Smooth muscle cell (in vitro differentiated cells): ENCODE results near the gene GMDS. TPM values are rescaled to one million over a fixed set of nuclear protein-coding genes. Genes with fewer than 3 reads are reported as not detected.

ENCODE experiments used
- DNase-seq: peaks from one replicate; lab custom pipeline; 2025; ENCODE audit not compliant: unreplicated experiment; lab: John Stamatoyannopoulos, UW
- H2AFZ ChIP-seq: fragments of 200-600 bp; sonication (generic); 2 replicates; pipeline ENCODE4 v1.6.0; 2016; ENCODE audit warnings: antibody characterized with exemption, low read depth, mild to moderate bottlenecking
- H3F3A ChIP-seq: fragments of 200-600 bp; sonication (generic); 2 replicates; pipeline ENCODE4 v1.6.0; 2017; ENCODE audit warnings: antibody characterized with exemption, low read depth
- H3K27ac ChIP-seq: fragments of 200-600 bp; sonication (generic); 2 replicates; pipeline ENCODE4 v1.5.1; 2016; ENCODE audit warnings: low read depth, mild to moderate bottlenecking
- H3K27me3 ChIP-seq: fragments of 200-600 bp; sonication (generic); 2 replicates; pipeline ENCODE4 v1.6.1; 2016; ENCODE audit warnings: low read depth, mild to moderate bottlenecking
- H3K36me3 ChIP-seq: fragments of 200-600 bp; sonication (generic); 2 replicates; pipeline ENCODE4 v1.5.1; 2016; ENCODE audit warnings: low read depth
- H3K4me1 ChIP-seq: fragments of 200-600 bp; sonication (generic); 2 replicates; pipeline ENCODE4 v1.5.1; 2016; ENCODE audit warnings: low read depth
- H3K4me2 ChIP-seq: fragments of 200-600 bp; sonication (generic); 2 replicates; pipeline ENCODE4 v1.6.0; 2016; ENCODE audit warnings: mild to moderate bottlenecking
- H3K4me3 ChIP-seq: fragments of 200-600 bp; sonication (generic); 2 replicates; pipeline ENCODE4 v1.5.1; 2016; ENCODE audit warnings: mild to moderate bottlenecking
- H3K79me2 ChIP-seq: fragments of 200-600 bp; sonication (generic); 2 replicates; pipeline ENCODE4 v1.6.0; 2016; ENCODE audit warnings: low read depth, mild to moderate bottlenecking
- H3K9ac ChIP-seq: fragments of 200-600 bp; sonication (generic); 2 replicates; pipeline ENCODE4 v1.6.0; 2016; ENCODE audit warnings: low read depth
- H3K9me3 ChIP-seq: fragments of 200-600 bp; sonication (generic); replicated peaks from 2 replicates; pipeline ENCODE4 v1.5.1; 2016; ENCODE audit warnings: low read depth
- H4K20me1 ChIP-seq: fragments of 200-600 bp; sonication (generic); 2 replicates; pipeline ENCODE4 v1.6.0; 2016; ENCODE audit warnings: low read depth
- CTCF ChIP-seq: fragments of 200-600 bp; sonication (generic); IDR thresholded peaks from 2 replicates; pipeline ENCODE4 v1.5.1; 2017; ENCODE audit warnings: borderline replicate concordance, mild to moderate bottlenecking, antibody characterized with exemption; ENCODE audit not compliant: insufficient read depth, poor library complexity, severe bottlenecking
- WGBS: methylation state at CpG from one replicate; pipeline ENCODE4 v1.1.7; 2016; ENCODE audit warnings: low lambda C conversion rate; 5-methylcytosine and 5-hydroxymethylcytosine counted together
- polyA plus RNA-seq: library from polyadenylated mRNA; unstranded; fragments of >200 nt; fragmentation: Nextera tagmentation; extraction: Ambion mirVana; gene quantifications from 2 replicates; pipeline ENCODE4 v1.2.1, GENCODE V29; 2016
- total RNA-seq: library from RNA; depleted of rRNA; stranded (reverse); fragments of >200 nt; gene quantifications from 2 replicates; pipeline ENCODE4 v1.2.3, GENCODE V29; 2014

The GMDS gene
- total and polyA plus RNA-seq, 2 experiments from 2014 or later = 3.7 to 8.5 TPM

DNA sequence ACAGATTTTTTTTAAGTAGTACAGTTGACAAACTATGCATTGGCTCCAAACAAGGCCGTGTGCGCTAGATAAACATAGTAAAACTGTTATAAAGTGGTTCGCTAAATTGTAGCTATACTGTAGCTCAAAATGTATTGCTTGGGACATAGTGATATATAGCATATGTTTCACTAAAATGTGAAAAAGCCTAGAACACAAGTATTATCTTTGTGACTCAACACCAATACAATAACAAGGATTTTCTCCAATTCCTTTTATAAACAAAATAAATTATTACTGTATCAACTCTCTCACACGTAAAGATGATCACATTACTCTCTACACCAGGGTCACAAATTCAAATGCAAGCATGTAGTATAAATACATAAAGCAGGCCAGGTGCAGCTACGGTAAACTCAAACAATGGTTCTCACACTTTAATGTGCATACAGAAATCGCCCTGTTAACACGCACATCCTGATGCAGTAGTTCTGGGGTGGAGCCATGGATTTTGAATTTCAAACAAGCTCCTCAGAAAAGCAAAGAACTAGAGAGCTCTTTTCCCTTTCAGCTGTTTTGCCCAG is 214.6 kb downstream of the GMDS start:
- Histone ChIP-seq H3K9ac (no peak overlapping the region), H3F3A (no peaks in the 10 kb centered on the region), H3K27ac (no peak overlapping the region), H3K4me3 (no peak overlapping the region), H3K4me1 (no peaks in the 10 kb centered on the region), H3K27me3 (peaks cover 18% of the 10 kb centered on the region), H2AFZ (no peak overlapping the region), H3K4me2 (no peak overlapping the region), H3K36me3 (no peaks in the 10 kb centered on the region), H3K79me2 (no peaks in the 10 kb centered on the region), H3K9me3 (no peaks in the 10 kb centered on the region), H4K20me1 (no peaks in the 10 kb centered on the region)
- no peak for TF ChIP-seq CTCF
- WGBS = 92% methylated on average over 7 of the region's 7 CpGs
- no peak for DNase-seq

DNA sequence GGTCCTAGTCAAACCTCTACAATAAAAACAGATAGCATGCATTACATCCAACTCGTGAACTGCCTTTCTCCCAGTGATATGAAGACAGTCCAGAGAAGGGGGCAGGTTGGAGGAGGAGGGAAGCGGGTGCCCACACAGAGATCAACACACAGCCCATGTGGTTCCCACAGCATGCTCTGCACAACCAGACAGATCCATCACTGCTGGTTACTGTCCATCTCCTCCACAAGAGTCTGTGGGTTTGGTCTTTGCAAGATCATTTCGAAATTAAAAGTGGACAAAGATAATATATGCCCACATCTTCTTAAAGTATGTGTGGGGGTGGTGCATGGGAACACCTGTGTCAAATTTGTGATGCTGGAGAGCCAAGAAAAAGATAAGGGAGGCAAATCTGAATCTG is 215.5 kb downstream of the GMDS start:
- Histone ChIP-seq H3K27ac (no peak overlapping the region), H3K27me3 (peaks cover 18% of the 10 kb centered on the region), H3K4me2 (no peak overlapping the region), H3K4me3 (no peak overlapping the region), H4K20me1 (no peaks in the 10 kb centered on the region), H3K9ac (no peak overlapping the region), H3K9me3 (no peaks in the 10 kb centered on the region), H2AFZ (no peak overlapping the region), H3K36me3 (no peaks in the 10 kb centered on the region), H3K79me2 (no peaks in the 10 kb centered on the region), H3K4me1 (no peaks in the 10 kb centered on the region), H3F3A (no peaks in the 10 kb centered on the region)
- TF ChIP-seq CTCF = no peak
- no peak for DNase-seq
- 85% methylated on average over 3 of the region's 3 CpGs for WGBS

DNA sequence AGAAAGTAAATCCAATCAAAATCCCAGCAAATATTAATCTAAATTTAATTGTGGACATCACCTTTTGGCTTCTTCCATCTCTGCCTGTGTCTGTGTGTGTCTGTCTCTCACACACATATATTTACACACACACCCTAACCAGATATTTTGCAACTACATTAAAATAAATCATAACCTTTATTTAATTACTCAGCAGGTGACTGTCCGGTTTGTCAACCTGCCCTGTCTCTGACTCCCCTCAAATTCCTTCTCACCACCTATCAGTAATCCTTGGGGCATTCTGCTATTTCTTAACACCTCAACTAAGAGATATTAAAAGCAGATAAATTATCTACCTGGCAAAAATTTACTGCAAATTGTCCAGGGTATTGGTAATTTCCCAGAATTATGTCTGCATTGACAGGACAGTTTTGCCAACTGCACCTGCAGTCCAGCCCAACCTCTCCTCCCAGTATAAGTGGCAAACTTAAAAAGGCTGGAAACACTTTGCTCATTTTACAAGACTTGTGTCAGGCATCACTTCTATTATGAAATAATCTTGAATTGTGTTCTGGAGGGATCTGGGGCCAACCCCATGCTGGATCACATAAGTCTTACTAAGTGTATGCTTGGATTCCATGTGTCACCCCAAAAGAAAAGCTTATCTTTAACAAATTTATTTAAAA is 216.1 kb downstream of the GMDS start:
- no peak for TF ChIP-seq CTCF
- DNase-seq = no peak
- Histone ChIP-seq H3K4me2 (no peak overlapping the region), H3K4me3 (no peak overlapping the region), H3K4me1 (no peaks in the 10 kb centered on the region), H2AFZ (no peak overlapping the region), H3K36me3 (no peaks in the 10 kb centered on the region), H3K27me3 (peaks cover 25% of the 10 kb centered on the region), H4K20me1 (no peaks in the 10 kb centered on the region), H3K9ac (no peak overlapping the region), H3F3A (no peaks in the 10 kb centered on the region), H3K9me3 (no peaks in the 10 kb centered on the region), H3K79me2 (no peaks in the 10 kb centered on the region), H3K27ac (no peak overlapping the region)
- 90% methylated on average over 1 of the region's 1 CpG for WGBS
